ENCODE data around the gene DEDD. TPM values are rescaled to one million over a fixed set of nuclear protein-coding genes. Genes with fewer than 3 reads are reported as not detected.
A peak's percentile ranks its signal among the peaks of the same experiment; 100 is the strongest.

Gene DEDD
- total RNA-seq, 1 experiment from 2014 or later: 29.8 TPM

DNA sequence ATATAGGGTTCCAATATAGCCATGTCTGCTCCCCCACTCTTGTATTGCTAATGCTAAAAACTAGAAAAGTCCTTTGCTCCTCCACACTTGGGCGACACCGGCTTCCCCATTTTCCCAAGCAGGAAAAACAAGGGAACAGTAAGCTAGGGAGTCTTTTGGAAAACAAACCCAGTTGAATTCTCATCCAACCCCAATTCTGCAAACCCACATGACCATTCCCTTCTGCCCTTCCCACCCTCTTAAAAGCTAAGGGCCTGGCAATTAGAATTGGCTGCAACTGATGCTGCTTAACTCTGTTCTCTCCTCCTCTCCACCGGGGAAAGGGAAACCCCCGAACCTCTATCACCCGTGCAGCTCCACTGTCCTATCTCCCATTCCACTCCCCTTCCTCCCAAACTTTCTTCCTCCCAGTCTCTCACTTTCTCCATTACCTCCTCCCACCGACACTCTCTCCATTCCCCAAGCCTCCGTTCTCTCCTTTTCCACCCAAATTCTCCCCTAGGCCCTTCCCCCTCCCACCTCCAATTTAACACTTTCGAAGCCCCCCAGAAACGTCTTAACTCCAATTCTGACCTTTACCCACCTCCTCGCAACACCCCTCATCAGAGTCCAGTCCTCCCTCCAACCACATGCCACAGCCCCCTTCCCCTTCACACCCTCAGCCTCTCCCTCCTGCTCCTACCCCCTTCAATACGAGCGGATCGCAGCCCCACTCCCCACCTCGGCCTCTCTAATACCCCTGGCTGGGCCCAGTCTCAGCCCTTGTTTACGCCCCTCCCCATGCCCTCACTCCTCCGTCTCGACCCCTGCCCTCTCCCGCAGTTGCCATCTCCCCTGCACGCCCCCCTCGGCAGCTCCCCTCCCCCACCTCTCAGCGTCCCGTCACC is 701 bp downstream of the DEDD start:
- no peak for DNase-seq
- Histone ChIP-seq H3K27me3 (ENCODE audit: insufficient read depth, low read depth) (no peaks in the 10 kb centered on the region), H3K27ac (peak overlapping the region; percentile 91), H3K4me1 (replicated peaks; ENCODE audit: insufficient read depth) (peaks cover 31% of the 10 kb centered on the region), H3K9me3 (ENCODE audit: insufficient read depth, low read depth) (no peaks in the 10 kb centered on the region), H3K36me3 (ENCODE audit: low read depth) (0 out of 2 replicates have a peak, but pooled peaks cover 16% of the 10 kb centered on the region), H3K4me3 (peak overlapping the region; percentile 66), H3K4me2 (peak overlapping the region; percentile 84), H3F3A (ENCODE audit: insufficient read depth, low read depth) (peaks cover 62% of the 10 kb centered on the region), H2AFZ (peak overlapping the region; percentile 90), H3K79me2 (ENCODE audit: low read depth) (peaks cover 49% of the 10 kb centered on the region), H3K9me2 (ENCODE audit: insufficient read depth) (no peaks in the 10 kb centered on the region), H4K20me1 (ENCODE audit: insufficient read depth) (no peaks in the 10 kb centered on the region; the same call in 1 of the 2 replicates)
- ChIA-PET CTCF (no interaction called here), POLR2A (ENCODE audit: unreplicated experiment) (interaction anchor here (0.5 to 0.7 kb wide), 3 partner anchors 39 to 104 kb away, joined by 4 to 24 read pairs (median 6); no protein-coding TSS in a partner anchor)
- TF ChIP-seq, protein P1, sequence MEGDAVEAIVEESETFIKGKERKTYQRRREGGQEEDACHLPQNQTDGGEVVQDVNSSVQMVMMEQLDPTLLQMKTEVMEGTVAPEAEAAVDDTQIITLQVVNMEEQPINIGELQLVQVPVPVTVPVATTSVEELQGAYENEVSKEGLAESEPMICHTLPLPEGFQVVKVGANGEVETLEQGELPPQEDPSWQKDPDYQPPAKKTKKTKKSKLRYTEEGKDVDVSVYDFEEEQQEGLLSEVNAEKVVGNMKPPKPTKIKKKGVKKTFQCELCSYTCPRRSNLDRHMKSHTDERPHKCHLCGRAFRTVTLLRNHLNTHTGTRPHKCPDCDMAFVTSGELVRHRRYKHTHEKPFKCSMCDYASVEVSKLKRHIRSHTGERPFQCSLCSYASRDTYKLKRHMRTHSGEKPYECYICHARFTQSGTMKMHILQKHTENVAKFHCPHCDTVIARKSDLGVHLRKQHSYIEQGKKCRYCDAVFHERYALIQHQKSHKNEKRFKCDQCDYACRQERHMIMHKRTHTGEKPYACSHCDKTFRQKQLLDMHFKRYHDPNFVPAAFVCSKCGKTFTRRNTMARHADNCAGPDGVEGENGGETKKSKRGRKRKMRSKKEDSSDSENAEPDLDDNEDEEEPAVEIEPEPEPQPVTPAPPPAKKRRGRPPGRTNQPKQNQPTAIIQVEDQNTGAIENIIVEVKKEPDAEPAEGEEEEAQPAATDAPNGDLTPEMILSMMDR (conservative IDR thresholded peaks at IDR 0.05): no peak
- TF ChIP-seq EZH2 (IDR thresholded peaks at IDR 0.05; ENCODE audit: low read depth): no peak
- no TSS peak for BruUV-seq (replicated peaks)
- intact Hi-C loops (cut with micrococcal nuclease; ENCODE audit: unreplicated experiment): loop anchor here (2.0 to 10.0 kb wide), 2 partner anchors 33 to 137 kb away; partner anchors contain the start of gene KLHDC9

DNA sequence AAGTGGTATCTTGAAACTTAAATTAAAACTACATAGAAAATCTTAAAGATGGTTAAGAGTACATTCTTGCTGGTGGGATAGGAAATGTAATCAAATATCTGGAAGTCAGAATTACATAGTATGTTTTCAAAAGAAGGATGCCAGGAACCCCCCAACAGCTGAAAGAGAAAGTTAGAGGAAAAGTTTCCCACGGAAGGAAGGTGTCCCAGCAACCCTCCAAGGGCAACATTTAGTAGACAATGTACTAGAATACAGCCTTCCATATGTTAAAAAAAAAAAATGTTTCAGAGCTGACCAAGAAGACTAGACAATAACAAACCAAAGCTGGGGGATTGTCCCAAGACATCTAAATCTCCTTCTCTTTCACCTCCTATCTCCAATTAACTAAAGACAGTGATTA is 2.2 kb downstream of the DEDD start:
- intact Hi-C loops (cut with micrococcal nuclease; ENCODE audit: unreplicated experiment): loop anchor here (10.0 kb wide), 1 partner anchor 135 kb away; no protein-coding TSS in a partner anchor
- TF ChIP-seq, protein P1 (conservative IDR thresholded peaks at IDR 0.05): no peak
- no peak for TF ChIP-seq EZH2 (IDR thresholded peaks at IDR 0.05; ENCODE audit: low read depth)
- Histone ChIP-seq H2AFZ (no peak overlapping the region), H3K4me3 (no peak overlapping the region), H3F3A (ENCODE audit: insufficient read depth, low read depth) (peaks cover 52% of the 10 kb centered on the region), H3K36me3 (ENCODE audit: low read depth) (0 out of 2 replicates have a peak, but pooled peaks cover 18% of the 10 kb centered on the region), H3K27ac (no peak overlapping the region), H4K20me1 (ENCODE audit: insufficient read depth) (no peaks in the 10 kb centered on the region; the same call in 1 of the 2 replicates), H3K9me2 (ENCODE audit: insufficient read depth) (no peaks in the 10 kb centered on the region), H3K27me3 (ENCODE audit: insufficient read depth, low read depth) (no peaks in the 10 kb centered on the region), H3K4me2 (no peak overlapping the region; the same call in 1 of the 2 replicates), H3K4me1 (replicated peaks; ENCODE audit: insufficient read depth) (peaks cover 21% of the 10 kb centered on the region), H3K9me3 (ENCODE audit: insufficient read depth, low read depth) (no peaks in the 10 kb centered on the region), H3K79me2 (ENCODE audit: low read depth) (peaks cover 37% of the 10 kb centered on the region)
- BruUV-seq (replicated peaks): no TSS peak
- ChIA-PET POLR2A (ENCODE audit: unreplicated experiment) (no interaction called here), CTCF (interaction anchor here (0.6 kb wide), 1 partner anchor 634 kb away, joined by 8 read pairs; no protein-coding TSS in a partner anchor)
- no peak for DNase-seq

DNA sequence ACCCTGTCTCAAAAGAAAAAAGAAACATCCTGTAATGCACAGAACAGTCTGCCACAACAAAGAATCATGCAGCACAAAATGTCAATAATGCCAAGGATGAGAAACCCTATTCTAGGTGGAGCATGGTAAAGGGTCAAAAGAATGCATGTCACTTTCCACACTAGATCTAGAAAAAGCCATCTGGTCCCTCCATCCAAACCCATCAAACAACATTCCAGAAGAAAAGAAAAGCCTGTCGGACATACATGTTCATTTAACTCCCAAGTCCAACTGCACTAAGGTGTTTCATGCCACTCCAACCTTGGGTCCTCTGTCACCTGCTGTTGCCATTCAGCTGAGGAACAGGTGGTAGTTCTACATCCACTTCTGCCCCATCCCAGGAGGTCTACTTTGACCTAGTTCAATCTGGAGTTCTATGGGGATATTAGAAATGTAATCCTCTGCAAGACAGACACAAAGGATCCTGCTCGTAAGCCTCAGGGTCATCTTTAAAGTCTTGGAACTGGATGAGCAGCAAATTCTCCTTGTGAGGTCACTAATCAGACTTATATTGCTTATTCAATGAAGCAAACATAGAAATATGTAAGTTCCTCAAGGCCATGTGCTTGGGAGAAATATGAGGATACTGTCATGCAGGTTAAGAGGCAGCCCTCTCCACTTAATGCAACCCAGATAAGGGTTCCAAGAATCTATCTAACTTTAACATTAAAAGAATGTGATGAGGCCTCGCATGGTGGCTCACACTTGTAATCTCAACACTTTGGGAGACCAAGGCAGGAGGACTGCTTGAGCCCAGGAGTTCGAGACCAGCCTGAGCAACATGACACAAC is 3.7 kb downstream of the DEDD start:
- Histone ChIP-seq H3K9me2 (ENCODE audit: insufficient read depth) (no peaks in the 10 kb centered on the region), H3F3A (ENCODE audit: insufficient read depth, low read depth) (peaks cover 38% of the 10 kb centered on the region), H3K36me3 (ENCODE audit: low read depth) (0 out of 2 replicates have a peak, but pooled peaks cover 18% of the 10 kb centered on the region), H3K27ac (no peak overlapping the region), H3K27me3 (ENCODE audit: insufficient read depth, low read depth) (no peaks in the 10 kb centered on the region), H3K4me1 (replicated peaks; ENCODE audit: insufficient read depth) (peaks cover 9% of the 10 kb centered on the region; the same call in 1 of the 2 replicates), H4K20me1 (ENCODE audit: insufficient read depth) (no peaks in the 10 kb centered on the region; the same call in 1 of the 2 replicates), H3K9me3 (ENCODE audit: insufficient read depth, low read depth) (no peaks in the 10 kb centered on the region), H3K79me2 (ENCODE audit: low read depth) (peaks cover 22% of the 10 kb centered on the region), H3K4me3 (no peak overlapping the region), H3K4me2 (no peak overlapping the region), H2AFZ (no peak overlapping the region)
- POLR2A ChIA-PET (ENCODE audit: unreplicated experiment): no interaction called here
- CTCF ChIA-PET: interaction anchor here (0.6 kb wide), 1 partner anchor 170 kb away, joined by 3 read pairs; no protein-coding TSS in a partner anchor
- no peak for DNase-seq
- no TSS peak for BruUV-seq (replicated peaks)
- intact Hi-C loops (cut with micrococcal nuclease; ENCODE audit: unreplicated experiment): no loop called here
- no peak for TF ChIP-seq EZH2 (IDR thresholded peaks at IDR 0.05; ENCODE audit: low read depth)
- TF ChIP-seq, protein P1 (conservative IDR thresholded peaks at IDR 0.05): no peak

All from PC-9 (cell line).